ENCODE results near the gene KHDC1.

DNA sequence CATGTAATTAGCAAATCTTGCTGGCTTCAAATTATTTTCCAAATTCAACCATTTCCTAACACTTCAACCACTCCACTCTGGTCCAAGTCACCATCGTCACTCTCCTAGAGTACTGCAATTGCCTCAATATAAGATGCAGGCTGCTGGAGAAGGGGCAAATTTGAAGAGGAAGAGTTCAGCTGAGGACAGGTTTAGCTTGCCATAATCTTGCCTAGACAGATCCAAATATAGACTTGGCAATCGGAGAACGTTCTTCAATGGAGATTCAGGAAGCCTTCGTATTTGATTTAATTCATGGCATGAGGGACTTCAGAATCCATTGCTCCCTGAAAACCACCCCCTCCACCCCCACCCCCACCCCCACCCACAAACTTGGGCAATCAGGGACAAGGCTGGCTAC is 22.3 kb downstream of the KHDC1 start:
- TF ChIP-seq, protein P1, sequence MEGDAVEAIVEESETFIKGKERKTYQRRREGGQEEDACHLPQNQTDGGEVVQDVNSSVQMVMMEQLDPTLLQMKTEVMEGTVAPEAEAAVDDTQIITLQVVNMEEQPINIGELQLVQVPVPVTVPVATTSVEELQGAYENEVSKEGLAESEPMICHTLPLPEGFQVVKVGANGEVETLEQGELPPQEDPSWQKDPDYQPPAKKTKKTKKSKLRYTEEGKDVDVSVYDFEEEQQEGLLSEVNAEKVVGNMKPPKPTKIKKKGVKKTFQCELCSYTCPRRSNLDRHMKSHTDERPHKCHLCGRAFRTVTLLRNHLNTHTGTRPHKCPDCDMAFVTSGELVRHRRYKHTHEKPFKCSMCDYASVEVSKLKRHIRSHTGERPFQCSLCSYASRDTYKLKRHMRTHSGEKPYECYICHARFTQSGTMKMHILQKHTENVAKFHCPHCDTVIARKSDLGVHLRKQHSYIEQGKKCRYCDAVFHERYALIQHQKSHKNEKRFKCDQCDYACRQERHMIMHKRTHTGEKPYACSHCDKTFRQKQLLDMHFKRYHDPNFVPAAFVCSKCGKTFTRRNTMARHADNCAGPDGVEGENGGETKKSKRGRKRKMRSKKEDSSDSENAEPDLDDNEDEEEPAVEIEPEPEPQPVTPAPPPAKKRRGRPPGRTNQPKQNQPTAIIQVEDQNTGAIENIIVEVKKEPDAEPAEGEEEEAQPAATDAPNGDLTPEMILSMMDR (IDR thresholded peaks at IDR 0.05): no peak
- no peak for TF ChIP-seq POLR2A (IDR thresholded peaks at IDR 0.05)

Measured in lower leg skin (tissue), 3 donors.